Caco-2 (cell line): ENCODE measurements around the gene ATXN10. TPM values are rescaled to one million over a fixed set of nuclear protein-coding genes. Genes with fewer than 3 reads are reported as not detected.

Experiments
- BruUV-seq: library from RNA; stranded (reverse); fragments of 400-500 nt; replicated peaks from 2 replicates; lab custom pipeline; 2021; lab: Mats Ljungman, UMichigan
- CTCF ChIA-PET: fragments of 300-600 bp; sonication (Branson Sonifier 250); formaldehyde crosslinking; loops from one replicate; lab custom pipeline; 2022; ENCODE audit warnings: antibody characterized with exemption; lab: Charles Lee
- POLR2A ChIA-PET: fragments of 300-600 bp; sonication (Branson Sonifier 250); formaldehyde crosslinking; loops from one replicate; lab custom pipeline; 2022; ENCODE audit warnings: antibody characterized with exemption; lab: Charles Lee
- DNase-seq, 2 experiments: peaks; one replicate each; pipeline versions ENCODE4 v3.0.0 to v3.0.0-alpha.2; 2020 to 2022
- H3K27me3 ChIP-seq: replicated peaks from 2 replicates; pipeline ENCODE4 v1.6.0; 2011; ENCODE audit warnings: low read length; ENCODE audit not compliant: control insufficient read depth, insufficient read depth
- H3K36me3 ChIP-seq: 2 replicates; pipeline ENCODE4 v1.5.1; 2011; ENCODE audit warnings: low read length; ENCODE audit not compliant: control insufficient read depth, insufficient read depth
- H3K4me1 ChIP-seq: fragments of 250-450 bp; sonication (Bioruptor Pico); 2 replicates; pipeline ENCODE4 v1.5.1; 2020; ENCODE audit warnings: mild to moderate bottlenecking
- H3K4me3 ChIP-seq: 2 replicates; pipeline ENCODE4 v1.5.1; 2011; ENCODE audit warnings: low read depth, mild to moderate bottlenecking, control low read depth, low read length
- H3K9me3 ChIP-seq: fragments of 250-450 bp; sonication (Bioruptor Pico); 2 replicates; pipeline ENCODE4 v1.5.1; 2020; ENCODE audit warnings: mild to moderate bottlenecking, moderate library complexity
- H3K27ac Mint-ChIP-seq: one replicate; pipeline ENCODE4 v1.8.0; 2022; ENCODE audit warnings: mixed read lengths; ENCODE audit not compliant: unreplicated experiment
- H3K27me3 Mint-ChIP-seq: one replicate; pipeline ENCODE4 v1.8.0; 2022; ENCODE audit warnings: mixed read lengths; ENCODE audit not compliant: insufficient read depth, unreplicated experiment
- H3K36me3 Mint-ChIP-seq: one replicate; pipeline ENCODE4 v1.8.0; 2022; ENCODE audit warnings: mild to moderate bottlenecking, mixed read lengths; ENCODE audit not compliant: insufficient read depth, unreplicated experiment
- H3K4me1 Mint-ChIP-seq: one replicate; pipeline ENCODE4 v1.8.0; 2022; ENCODE audit warnings: low read depth, mixed read lengths; ENCODE audit not compliant: unreplicated experiment
- H3K4me3 Mint-ChIP-seq: one replicate; pipeline ENCODE4 v1.8.0; 2022; ENCODE audit warnings: mild to moderate bottlenecking, moderate library complexity, mixed read lengths; ENCODE audit not compliant: unreplicated experiment
- H3K9me3 Mint-ChIP-seq: one replicate; pipeline ENCODE4 v1.8.0; 2022; ENCODE audit warnings: mixed read lengths; ENCODE audit not compliant: unreplicated experiment
- intact Hi-C: fragments of 100-400 bp; cut with micrococcal nuclease; formaldehyde crosslinking; loops from one replicate; pipeline ENCODE4 v1.10.0; 2022; ENCODE audit not compliant: unreplicated experiment
- total RNA-seq: library from RNA; stranded (reverse); gene quantifications from 2 replicates; pipeline ENCODE4 v1.2.3, GENCODE V29; 2022
- TF ChIP-seq, protein P1 (sequence below), 2 experiments: fragments of 200-600 bp in 1 of 2; IDR thresholded peaks; 1 replicate in 1 of 2; 2 replicates in 1 of 2; pipeline versions ENCODE4 v1.5.1 to v1.8.0; 2011 to 2022; ENCODE audit warnings: antibody characterized with exemption in 1 of 2, control low read depth in 1 of 2, inconsistent platforms in 1 of 2, low read depth in 1 of 2, low read length in 1 of 2, mild to moderate bottlenecking in 1 of 2, moderate library complexity in 1 of 2; ENCODE audit not compliant: insufficient read depth in 1 of 2, severe bottlenecking in 1 of 2, unreplicated experiment in 1 of 2

The ATXN10 gene
- total RNA-seq, 1 experiment from 2014 or later, result 155 TPM

DNA sequence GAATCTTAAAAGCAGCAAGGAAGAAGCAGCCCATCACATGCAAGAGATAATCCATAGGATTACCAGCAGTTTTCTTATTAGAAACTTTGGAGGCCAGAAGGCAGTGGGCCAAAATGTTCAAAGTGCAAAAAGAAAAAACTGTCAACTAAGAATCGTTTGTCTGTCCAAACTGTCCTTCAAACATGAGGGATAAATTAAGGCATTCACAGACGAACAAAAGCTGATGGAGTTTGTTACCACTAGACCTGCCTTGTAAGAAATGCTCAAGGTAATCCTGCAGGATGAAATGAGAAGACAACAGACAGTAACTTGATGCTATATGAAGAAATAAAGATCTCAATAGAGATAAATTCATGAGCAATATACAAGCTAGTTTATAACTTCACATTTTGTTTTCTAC, 154.9 kb downstream of the ATXN10 start:
- H3K36me3 ChIP-seq, result no peaks in the 10 kb centered on the region
- intact Hi-C loops, result no loop called here
- Mint-ChIP-seq H3K9me3 (peaks cover 21% of the 10 kb centered on the region), H3K27me3 (no peaks in the 10 kb centered on the region), H3K4me3 (no peak overlapping the region), H3K4me1 (peaks cover 7% of the 10 kb centered on the region), H3K27ac (no peak overlapping the region), H3K36me3 (peaks cover 21% of the 10 kb centered on the region)
- H3K4me1 ChIP-seq, result no peaks in the 10 kb centered on the region
- TF ChIP-seq, protein P1, sequence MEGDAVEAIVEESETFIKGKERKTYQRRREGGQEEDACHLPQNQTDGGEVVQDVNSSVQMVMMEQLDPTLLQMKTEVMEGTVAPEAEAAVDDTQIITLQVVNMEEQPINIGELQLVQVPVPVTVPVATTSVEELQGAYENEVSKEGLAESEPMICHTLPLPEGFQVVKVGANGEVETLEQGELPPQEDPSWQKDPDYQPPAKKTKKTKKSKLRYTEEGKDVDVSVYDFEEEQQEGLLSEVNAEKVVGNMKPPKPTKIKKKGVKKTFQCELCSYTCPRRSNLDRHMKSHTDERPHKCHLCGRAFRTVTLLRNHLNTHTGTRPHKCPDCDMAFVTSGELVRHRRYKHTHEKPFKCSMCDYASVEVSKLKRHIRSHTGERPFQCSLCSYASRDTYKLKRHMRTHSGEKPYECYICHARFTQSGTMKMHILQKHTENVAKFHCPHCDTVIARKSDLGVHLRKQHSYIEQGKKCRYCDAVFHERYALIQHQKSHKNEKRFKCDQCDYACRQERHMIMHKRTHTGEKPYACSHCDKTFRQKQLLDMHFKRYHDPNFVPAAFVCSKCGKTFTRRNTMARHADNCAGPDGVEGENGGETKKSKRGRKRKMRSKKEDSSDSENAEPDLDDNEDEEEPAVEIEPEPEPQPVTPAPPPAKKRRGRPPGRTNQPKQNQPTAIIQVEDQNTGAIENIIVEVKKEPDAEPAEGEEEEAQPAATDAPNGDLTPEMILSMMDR (IDR thresholded peaks at IDR 0.05; ENCODE audit: insufficient read depth in 1 of 2, low read depth in 1 of 2, low read length in 1 of 2, severe bottlenecking in 1 of 2, unreplicated experiment in 1 of 2), result no peak
- no peak for DNase-seq
- no peak overlapping the region for H3K4me3 ChIP-seq
- H3K9me3 ChIP-seq, result no peaks in the 10 kb centered on the region
- ChIA-PET POLR2A (no interaction called here), CTCF (no interaction called here)
- H3K27me3 ChIP-seq, result no peaks in the 10 kb centered on the region
- BruUV-seq, result no TSS peak

DNA sequence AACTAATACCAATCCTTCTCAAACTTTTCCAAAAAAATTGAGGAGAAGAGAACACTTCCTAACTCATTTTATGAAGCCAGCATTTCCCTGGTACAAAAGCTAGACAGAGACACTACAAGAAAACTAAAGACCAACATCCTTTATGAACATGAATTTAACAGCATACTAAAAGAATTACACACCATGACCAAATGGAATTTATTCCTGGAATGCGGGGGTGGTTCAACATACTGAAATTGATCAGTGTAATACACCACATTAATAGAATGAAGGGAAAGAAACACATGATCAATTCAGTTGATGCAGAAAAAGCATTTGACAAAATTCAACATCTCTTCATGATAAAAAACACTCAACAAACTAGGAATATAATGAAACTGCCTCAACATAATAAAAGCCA, 157.2 kb downstream of the ATXN10 start:
- intact Hi-C loops, result no loop called here
- POLR2A ChIA-PET, result no interaction called here

DNA sequence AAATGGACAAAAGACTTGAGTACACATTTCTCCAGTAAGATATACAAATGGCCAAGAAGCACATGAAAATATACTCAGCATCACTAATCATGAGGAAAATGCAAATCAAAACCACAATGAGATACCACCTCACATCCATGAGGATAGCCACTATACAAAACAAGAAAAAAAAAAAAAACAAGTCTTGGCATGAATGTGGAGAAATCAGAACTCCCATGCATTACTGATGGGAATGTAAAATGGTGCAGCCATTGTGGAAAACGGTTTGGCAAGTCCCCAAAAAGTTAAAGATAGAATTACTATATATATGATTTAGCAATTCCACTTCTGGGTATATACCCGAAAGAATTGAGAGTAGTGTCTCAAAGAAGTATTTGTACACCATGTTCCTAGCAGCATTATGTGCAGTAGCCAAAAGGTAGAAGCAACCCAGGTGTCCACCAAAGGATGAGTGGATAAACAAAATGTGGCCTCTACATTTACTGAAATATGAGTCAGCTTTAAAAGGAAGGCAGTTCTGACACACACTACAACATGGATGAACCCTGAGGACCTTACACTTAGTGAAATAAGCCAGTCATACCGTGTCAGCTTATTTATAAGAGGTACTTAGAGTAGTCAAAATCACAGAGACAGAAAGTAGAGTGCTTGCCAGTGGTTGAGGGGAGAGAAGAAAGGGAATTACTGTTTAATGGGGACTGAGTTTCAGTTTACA, 159.1 kb downstream of the ATXN10 start:
- Mint-ChIP-seq H3K27me3 (no peaks in the 10 kb centered on the region), H3K27ac (no peak overlapping the region), H3K36me3 (peaks cover 6% of the 10 kb centered on the region), H3K4me1 (peaks cover 7% of the 10 kb centered on the region), H3K4me3 (no peak overlapping the region), H3K9me3 (peaks cover 19% of the 10 kb centered on the region)
- Histone ChIP-seq H3K9me3 (no peaks in the 10 kb centered on the region), H3K27me3 (no peaks in the 10 kb centered on the region), H3K4me3 (no peak overlapping the region), H3K4me1 (no peaks in the 10 kb centered on the region), H3K36me3 (no peaks in the 10 kb centered on the region)
- DNase-seq, result no peak
- POLR2A ChIA-PET, result no interaction called here
- BruUV-seq, result no TSS peak
- CTCF ChIA-PET, result no interaction called here
- intact Hi-C loops, result no loop called here
- TF ChIP-seq, protein P1 (IDR thresholded peaks at IDR 0.05; ENCODE audit: insufficient read depth in 1 of 2, low read depth in 1 of 2, low read length in 1 of 2, severe bottlenecking in 1 of 2, unreplicated experiment in 1 of 2), result no peak

More for the DNA sequence above, 157.2 kb downstream of the ATXN10 start:
- Mint-ChIP-seq H3K4me1 (peaks cover 7% of the 10 kb centered on the region), H3K27me3 (no peaks in the 10 kb centered on the region), H3K27ac (no peak overlapping the region), H3K36me3 (peaks cover 20% of the 10 kb centered on the region), H3K4me3 (no peak overlapping the region), H3K9me3 (peaks cover 21% of the 10 kb centered on the region)
- TF ChIP-seq, protein P1 (IDR thresholded peaks at IDR 0.05; ENCODE audit: insufficient read depth in 1 of 2, low read depth in 1 of 2, low read length in 1 of 2, severe bottlenecking in 1 of 2, unreplicated experiment in 1 of 2), result no peak
- Histone ChIP-seq H3K4me1 (no peaks in the 10 kb centered on the region), H3K4me3 (no peak overlapping the region), H3K27me3 (no peaks in the 10 kb centered on the region), H3K36me3 (no peaks in the 10 kb centered on the region), H3K9me3 (no peaks in the 10 kb centered on the region)
- no TSS peak for BruUV-seq
- no peak for DNase-seq
- CTCF ChIA-PET, result no interaction called here
